Measurements from ENCODE around the gene RYR1.

Gene RYR1

GRCh38 chr19:38429055-38429810 is 4.3 kb upstream of the RYR1 start:
- TF ChIP-seq CTCF (conservative IDR thresholded peaks at IDR 0.05; ENCODE audit: low read depth, low read length) = no peak
- H3K4me3 ChIP-seq (ENCODE audit: low read length) = no peak overlapping the region
- DNase-seq (ENCODE audit: low read depth) = no peak

- H3K4me3 ChIP-seq (ENCODE audit: low read length) = no peak overlapping the region
- no peak for TF ChIP-seq CTCF (conservative IDR thresholded peaks at IDR 0.05; ENCODE audit: low read depth, low read length)
- DNase-seq (ENCODE audit: low read depth) = no peak
These were observed 3.7 kb upstream of the RYR1 start for GRCh38 chr19:38429811-38430156.

DNA sequence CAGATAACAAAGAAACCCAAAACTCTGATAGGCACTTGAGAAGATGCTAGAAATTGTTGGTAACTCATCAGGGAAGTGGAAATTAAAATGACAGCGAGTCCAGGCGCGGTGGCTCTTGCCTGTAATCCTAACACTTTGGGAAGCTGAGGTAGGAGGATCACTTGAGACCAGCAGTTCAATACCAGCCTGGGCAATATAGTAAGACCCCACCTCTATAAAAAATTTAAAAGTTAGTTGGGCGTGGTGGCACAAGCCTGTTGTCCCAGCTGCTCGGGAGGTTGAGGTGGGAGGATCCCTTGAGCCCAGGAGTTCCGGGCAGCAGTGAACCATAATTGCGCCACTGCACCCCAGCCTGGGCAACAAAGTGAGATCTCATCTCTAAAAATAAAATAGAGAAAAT is 2.6 kb upstream of the RYR1 start:
- no peak for DNase-seq (ENCODE audit: low read depth)
- no peak for TF ChIP-seq CTCF (conservative IDR thresholded peaks at IDR 0.05; ENCODE audit: low read depth, low read length)
- H3K4me3 ChIP-seq (ENCODE audit: low read length) = no peak overlapping the region

DNA sequence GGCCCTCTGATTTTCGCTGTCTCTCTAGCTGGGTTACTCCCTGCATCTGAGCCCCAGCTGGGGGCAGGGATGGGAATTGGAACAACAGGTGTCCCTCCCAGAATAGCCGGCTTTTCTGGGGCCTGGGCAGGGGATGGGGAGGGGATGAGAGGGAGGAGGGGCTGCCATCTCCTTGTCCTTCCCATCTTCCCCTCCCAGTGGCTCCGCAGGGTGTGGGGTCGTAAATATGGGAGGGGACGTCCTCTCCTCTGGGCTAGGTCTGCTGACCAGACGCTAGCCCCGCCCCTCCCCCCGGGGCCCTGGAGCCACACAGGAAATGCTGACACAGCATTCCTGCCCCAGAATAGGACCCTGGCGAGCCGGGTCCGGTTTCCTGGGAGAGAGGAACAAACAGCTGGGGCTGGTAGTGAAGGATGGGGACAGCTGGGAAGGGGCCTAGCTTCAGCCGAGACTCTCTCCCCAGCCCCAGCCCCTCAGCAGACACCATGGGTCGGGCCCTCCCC is 1.1 kb downstream of the RYR1 start:
- H3K4me3 ChIP-seq (ENCODE audit: low read length) = no peak overlapping the region
- no peak for DNase-seq (ENCODE audit: low read depth)
- TF ChIP-seq CTCF (conservative IDR thresholded peaks at IDR 0.05; ENCODE audit: low read depth, low read length) = no peak

DNA sequence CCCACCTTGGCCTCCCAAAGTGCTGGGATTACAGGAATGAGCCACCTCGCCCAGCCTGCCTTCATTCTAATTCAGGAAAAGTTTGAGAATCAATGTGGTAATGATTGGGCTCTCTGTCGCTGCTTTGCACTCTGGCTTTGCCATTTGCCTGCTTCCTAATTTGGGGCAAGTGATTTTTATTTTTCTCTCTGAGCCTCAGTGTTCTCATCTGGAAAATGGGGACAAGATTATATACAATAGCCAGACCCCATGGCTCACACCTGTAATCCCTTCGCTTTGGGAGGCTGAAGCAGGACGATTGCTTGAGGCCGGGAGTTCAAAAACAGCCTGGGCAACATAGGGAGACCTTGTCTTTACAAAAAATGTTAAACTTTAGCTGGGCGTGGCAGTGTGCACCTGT is 3.8 kb downstream of the RYR1 start:
- TF ChIP-seq CTCF (conservative IDR thresholded peaks at IDR 0.05; ENCODE audit: low read depth, low read length) = no peak
- no peak for DNase-seq (ENCODE audit: low read depth)
- H3K4me3 ChIP-seq (ENCODE audit: low read length) = no peak overlapping the region

DNA sequence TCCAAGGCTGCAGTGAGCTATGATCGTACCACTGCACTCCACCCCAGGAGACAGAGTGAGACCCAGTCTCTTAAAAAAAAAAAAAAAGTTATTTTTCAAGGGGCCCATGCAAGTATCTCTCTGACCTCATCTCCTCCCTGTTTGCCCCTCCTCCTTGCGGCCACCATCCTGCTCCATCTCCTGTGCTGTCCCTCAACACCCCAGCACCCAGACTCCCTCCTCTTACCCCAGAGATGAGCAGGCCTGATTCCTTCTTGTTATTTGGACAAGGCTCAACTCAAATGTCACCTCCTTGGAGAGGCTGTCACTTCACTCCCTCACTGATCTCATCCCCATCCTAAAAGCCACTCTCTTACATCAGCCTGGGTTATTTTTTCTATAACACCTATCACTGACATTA is 4.4 kb downstream of the RYR1 start:
- no peak overlapping the region for H3K4me3 ChIP-seq (ENCODE audit: low read length)
- TF ChIP-seq CTCF (conservative IDR thresholded peaks at IDR 0.05; ENCODE audit: low read depth, low read length) = no peak
- DNase-seq (ENCODE audit: low read depth) = no peak

GRCh38 chr19:38440592-38440991 is 7.1 kb downstream of the RYR1 start:
- TF ChIP-seq CTCF (conservative IDR thresholded peaks at IDR 0.05; ENCODE audit: low read depth, low read length) = no peak

More at GRCh38 chr19:38440592-38440991, 7.1 kb downstream of the RYR1 start:
- no peak overlapping the region for H3K4me3 ChIP-seq (ENCODE audit: low read length)
- DNase-seq (ENCODE audit: low read depth) = no peak
